SK-N-SH treated with all-trans-retinoic acid at 6 μM for 48 hours (cell line): ENCODE results near the gene TTPAL.

Experiments
- ATAC-seq: fragments of 200-7000 bp; cut with Tn5 transposase; 3 replicates; pipeline ENCODE4 v1.9.1; 2020; ENCODE audit warnings: mild to moderate bottlenecking, moderate library complexity
- BACH2 ChIP-seq: fragments of 250-450 bp; sonication (Bioruptor Pico); IDR thresholded peaks from 2 replicates; pipeline ENCODE4 v1.9.0; 2021; ENCODE audit warnings: mild to moderate bottlenecking, borderline replicate concordance
- CSDC2 ChIP-seq: fragments of 250-450 bp; sonication (Bioruptor Pico); IDR thresholded peaks from 2 replicates; pipeline ENCODE4 v1.5.0; 2020; ENCODE audit warnings: mild to moderate bottlenecking, moderate library complexity
- CSRNP3 ChIP-seq: fragments of 250-450 bp; sonication (Bioruptor Pico); IDR thresholded peaks from 2 replicates; pipeline ENCODE4 v1.5.1; 2021; ENCODE audit warnings: mild to moderate bottlenecking, moderate library complexity
- ESRRG ChIP-seq: fragments of 250-450 bp; sonication (Bioruptor Pico); IDR thresholded peaks from 2 replicates; pipeline ENCODE4 v1.6.1; 2021; ENCODE audit warnings: mild to moderate bottlenecking
- GLIS3 ChIP-seq: fragments of 250-450 bp; sonication (Bioruptor Pico); IDR thresholded peaks from 2 replicates; pipeline ENCODE4 v1.5.0; 2020; ENCODE audit warnings: mild to moderate bottlenecking, moderate library complexity
- ISL1 ChIP-seq: fragments of 250-450 bp; sonication (Bioruptor Pico); IDR thresholded peaks from 2 replicates; pipeline ENCODE4 v2.1.2; 2022; ENCODE audit warnings: mild to moderate bottlenecking, moderate library complexity
- OSR1 ChIP-seq: fragments of 250-450 bp; sonication (Bioruptor Pico); IDR thresholded peaks from 2 replicates; pipeline ENCODE4 v1.8.0; 2022; ENCODE audit warnings: moderate library complexity, mild to moderate bottlenecking, inconsistent platforms
- POU6F1 ChIP-seq: fragments of 250-450 bp; sonication (Bioruptor Pico); IDR thresholded peaks from 2 replicates; pipeline ENCODE4 v1.8.0; 2021; ENCODE audit warnings: low read depth, mild to moderate bottlenecking, moderate library complexity, borderline replicate concordance
- PPARA ChIP-seq: fragments of 250-450 bp; sonication (Bioruptor Pico); IDR thresholded peaks from 2 replicates; pipeline ENCODE4 v1.5.0; 2020; ENCODE audit warnings: mild to moderate bottlenecking, borderline replicate concordance
- RARB ChIP-seq: fragments of 250-450 bp; sonication (Bioruptor Pico); IDR thresholded peaks from 2 replicates; pipeline ENCODE4 v1.8.0; 2021; ENCODE audit warnings: mild to moderate bottlenecking, moderate library complexity
- SNAI2 ChIP-seq: fragments of 250-450 bp; sonication (Bioruptor Pico); IDR thresholded peaks from 2 replicates; pipeline ENCODE4 v1.5.0; 2020; ENCODE audit warnings: mild to moderate bottlenecking, moderate library complexity
- TCF4 ChIP-seq: fragments of 250-450 bp; sonication (Bioruptor Pico); IDR thresholded peaks from 2 replicates; pipeline ENCODE4 v1.8.0; 2021; ENCODE audit warnings: mild to moderate bottlenecking, moderate library complexity, borderline replicate concordance
- ZC3H10 ChIP-seq: fragments of 250-450 bp; sonication (Bioruptor Pico); IDR thresholded peaks from 2 replicates; pipeline ENCODE4 v1.5.1; 2021; ENCODE audit warnings: mild to moderate bottlenecking, moderate library complexity
- ZFP30 ChIP-seq: fragments of 450-650 bp; formaldehyde crosslinking; IDR thresholded peaks from 2 replicates; pipeline ENCODE4 v1.5.0; 2022; ENCODE audit warnings: mild to moderate bottlenecking, moderate library complexity
- ZNF565 ChIP-seq: fragments of 450-650 bp; formaldehyde crosslinking; conservative IDR thresholded peaks from 2 replicates; pipeline ENCODE4 v1.5.0; 2020; ENCODE audit warnings: low read depth, mild to moderate bottlenecking, moderate library complexity
- ZNF70 ChIP-seq: fragments of 450-650 bp; formaldehyde crosslinking; IDR thresholded peaks from 2 replicates; pipeline ENCODE4 v1.5.0; 2020; ENCODE audit warnings: mild to moderate bottlenecking, moderate library complexity
- ZNF8 ChIP-seq: fragments of 450-650 bp; formaldehyde crosslinking; IDR thresholded peaks from 2 replicates; pipeline ENCODE4 v1.5.0; 2020; ENCODE audit warnings: mild to moderate bottlenecking, moderate library complexity
- TF ChIP-seq, protein P1 (sequence below): fragments of 250-450 bp; sonication (Bioruptor Pico); IDR thresholded peaks from 2 replicates; pipeline ENCODE4 v1.5.0; 2020; ENCODE audit warnings: mild to moderate bottlenecking, moderate library complexity
- TF ChIP-seq, protein P2 (sequence below): fragments of 250-450 bp; sonication (Bioruptor Pico); IDR thresholded peaks from 2 replicates; pipeline ENCODE4 v1.5.1; 2020; ENCODE audit warnings: low read depth, mild to moderate bottlenecking, moderate library complexity
- TF ChIP-seq, protein P3 (sequence below): fragments of 250-450 bp; sonication (Bioruptor Pico); IDR thresholded peaks from 2 replicates; pipeline ENCODE4 v1.8.0; 2020; ENCODE audit warnings: mild to moderate bottlenecking, moderate library complexity, borderline replicate concordance

The TTPAL gene

DNA sequence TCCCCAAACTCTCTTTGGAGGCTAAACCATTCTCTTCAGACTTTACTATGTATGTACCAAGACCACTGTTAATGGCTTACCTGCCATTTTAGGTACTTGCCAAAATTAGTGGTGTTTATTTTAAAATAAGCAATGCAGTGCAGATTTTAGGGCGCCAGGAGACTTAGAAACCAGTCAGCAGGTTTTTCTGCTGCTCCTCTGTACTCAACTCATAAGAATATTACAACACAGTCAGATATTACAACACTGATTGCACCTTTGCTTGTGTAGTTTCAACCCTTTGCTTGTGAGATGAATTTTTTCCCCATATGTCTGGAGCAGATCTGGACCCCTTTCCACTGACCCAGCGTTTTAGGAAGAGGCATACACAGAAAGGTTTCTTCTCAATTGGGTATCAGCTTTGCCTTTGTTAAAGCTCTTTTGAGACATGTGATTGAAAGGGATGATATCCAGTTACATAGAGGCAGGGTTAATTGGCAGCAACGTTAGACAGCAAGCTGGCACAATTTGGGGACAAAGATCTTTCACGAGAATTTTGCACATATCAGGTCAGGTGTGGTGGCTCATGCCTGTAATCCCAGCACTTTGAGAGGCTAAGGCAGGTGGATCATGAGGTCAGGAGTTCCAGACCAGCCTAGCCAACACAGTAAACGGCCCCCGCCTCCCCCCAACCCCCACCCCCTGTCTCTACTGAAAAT lies 6.2 kb downstream of the TTPAL start:
- ATAC-seq, result no peak
- TF ChIP-seq, protein P1, sequence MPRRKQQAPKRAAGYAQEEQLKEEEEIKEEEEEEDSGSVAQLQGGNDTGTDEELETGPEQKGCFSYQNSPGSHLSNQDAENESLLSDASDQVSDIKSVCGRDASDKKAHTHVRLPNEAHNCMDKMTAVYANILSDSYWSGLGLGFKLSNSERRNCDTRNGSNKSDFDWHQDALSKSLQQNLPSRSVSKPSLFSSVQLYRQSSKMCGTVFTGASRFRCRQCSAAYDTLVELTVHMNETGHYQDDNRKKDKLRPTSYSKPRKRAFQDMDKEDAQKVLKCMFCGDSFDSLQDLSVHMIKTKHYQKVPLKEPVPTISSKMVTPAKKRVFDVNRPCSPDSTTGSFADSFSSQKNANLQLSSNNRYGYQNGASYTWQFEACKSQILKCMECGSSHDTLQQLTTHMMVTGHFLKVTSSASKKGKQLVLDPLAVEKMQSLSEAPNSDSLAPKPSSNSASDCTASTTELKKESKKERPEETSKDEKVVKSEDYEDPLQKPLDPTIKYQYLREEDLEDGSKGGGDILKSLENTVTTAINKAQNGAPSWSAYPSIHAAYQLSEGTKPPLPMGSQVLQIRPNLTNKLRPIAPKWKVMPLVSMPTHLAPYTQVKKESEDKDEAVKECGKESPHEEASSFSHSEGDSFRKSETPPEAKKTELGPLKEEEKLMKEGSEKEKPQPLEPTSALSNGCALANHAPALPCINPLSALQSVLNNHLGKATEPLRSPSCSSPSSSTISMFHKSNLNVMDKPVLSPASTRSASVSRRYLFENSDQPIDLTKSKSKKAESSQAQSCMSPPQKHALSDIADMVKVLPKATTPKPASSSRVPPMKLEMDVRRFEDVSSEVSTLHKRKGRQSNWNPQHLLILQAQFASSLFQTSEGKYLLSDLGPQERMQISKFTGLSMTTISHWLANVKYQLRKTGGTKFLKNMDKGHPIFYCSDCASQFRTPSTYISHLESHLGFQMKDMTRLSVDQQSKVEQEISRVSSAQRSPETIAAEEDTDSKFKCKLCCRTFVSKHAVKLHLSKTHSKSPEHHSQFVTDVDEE (CRISPR knock-in tag), result no peak
- no peak for TF ChIP-seq TCF4 (CRISPR knock-in tag)
- TF ChIP-seq OSR1, result no peak
- no peak for TF ChIP-seq ZFP30 (CRISPR knock-in tag)

DNA sequence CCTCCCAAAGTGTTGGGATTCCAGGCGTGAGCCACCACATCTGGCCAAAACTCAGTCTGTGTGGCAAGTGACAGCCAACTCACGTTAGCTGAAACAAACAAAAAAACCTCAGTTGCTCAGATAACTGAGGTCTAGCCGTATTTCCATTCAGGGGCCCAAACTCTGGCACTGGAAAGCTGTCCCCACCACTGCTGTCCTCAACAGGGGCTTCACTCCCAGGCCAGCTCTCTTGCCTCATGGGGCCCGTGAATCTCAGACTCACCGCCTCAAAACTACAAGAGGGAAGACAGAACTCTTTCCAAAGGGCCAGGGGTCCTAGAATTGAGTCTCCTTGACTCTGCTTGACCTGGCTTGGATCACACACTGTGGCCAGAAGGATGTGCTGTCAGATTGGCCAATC lies 7.4 kb downstream of the TTPAL start:
- ATAC-seq, result no peak
- TF ChIP-seq, protein P2, sequence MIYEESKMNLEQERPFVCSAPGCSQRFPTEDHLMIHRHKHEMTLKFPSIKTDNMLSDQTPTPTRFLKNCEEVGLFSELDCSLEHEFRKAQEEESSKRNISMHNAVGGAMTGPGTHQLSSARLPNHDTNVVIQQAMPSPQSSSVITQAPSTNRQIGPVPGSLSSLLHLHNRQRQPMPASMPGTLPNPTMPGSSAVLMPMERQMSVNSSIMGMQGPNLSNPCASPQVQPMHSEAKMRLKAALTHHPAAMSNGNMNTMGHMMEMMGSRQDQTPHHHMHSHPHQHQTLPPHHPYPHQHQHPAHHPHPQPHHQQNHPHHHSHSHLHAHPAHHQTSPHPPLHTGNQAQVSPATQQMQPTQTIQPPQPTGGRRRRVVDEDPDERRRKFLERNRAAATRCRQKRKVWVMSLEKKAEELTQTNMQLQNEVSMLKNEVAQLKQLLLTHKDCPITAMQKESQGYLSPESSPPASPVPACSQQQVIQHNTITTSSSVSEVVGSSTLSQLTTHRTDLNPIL (CRISPR knock-in tag), result no peak
- TF ChIP-seq, protein P3, sequence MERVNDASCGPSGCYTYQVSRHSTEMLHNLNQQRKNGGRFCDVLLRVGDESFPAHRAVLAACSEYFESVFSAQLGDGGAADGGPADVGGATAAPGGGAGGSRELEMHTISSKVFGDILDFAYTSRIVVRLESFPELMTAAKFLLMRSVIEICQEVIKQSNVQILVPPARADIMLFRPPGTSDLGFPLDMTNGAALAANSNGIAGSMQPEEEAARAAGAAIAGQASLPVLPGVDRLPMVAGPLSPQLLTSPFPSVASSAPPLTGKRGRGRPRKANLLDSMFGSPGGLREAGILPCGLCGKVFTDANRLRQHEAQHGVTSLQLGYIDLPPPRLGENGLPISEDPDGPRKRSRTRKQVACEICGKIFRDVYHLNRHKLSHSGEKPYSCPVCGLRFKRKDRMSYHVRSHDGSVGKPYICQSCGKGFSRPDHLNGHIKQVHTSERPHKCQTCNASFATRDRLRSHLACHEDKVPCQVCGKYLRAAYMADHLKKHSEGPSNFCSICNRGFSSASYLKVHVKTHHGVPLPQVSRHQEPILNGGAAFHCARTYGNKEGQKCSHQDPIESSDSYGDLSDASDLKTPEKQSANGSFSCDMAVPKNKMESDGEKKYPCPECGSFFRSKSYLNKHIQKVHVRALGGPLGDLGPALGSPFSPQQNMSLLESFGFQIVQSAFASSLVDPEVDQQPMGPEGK (CRISPR knock-in tag), result no peak
- TF ChIP-seq ZFP30 (CRISPR knock-in tag) (no peak), ZC3H10 (CRISPR knock-in tag) (no peak), SNAI2 (no peak), ESRRG (no peak), CSRNP3 (CRISPR knock-in tag) (no peak), POU6F1 (CRISPR knock-in tag) (no peak), RARB (no peak), ZNF565 (CRISPR knock-in tag) (no peak), OSR1 (no peak), BACH2 (CRISPR knock-in tag) (no peak), GLIS3 (no peak), ZNF70 (no peak), TCF4 (CRISPR knock-in tag) (no peak), ISL1 (CRISPR knock-in tag) (no peak)

DNA sequence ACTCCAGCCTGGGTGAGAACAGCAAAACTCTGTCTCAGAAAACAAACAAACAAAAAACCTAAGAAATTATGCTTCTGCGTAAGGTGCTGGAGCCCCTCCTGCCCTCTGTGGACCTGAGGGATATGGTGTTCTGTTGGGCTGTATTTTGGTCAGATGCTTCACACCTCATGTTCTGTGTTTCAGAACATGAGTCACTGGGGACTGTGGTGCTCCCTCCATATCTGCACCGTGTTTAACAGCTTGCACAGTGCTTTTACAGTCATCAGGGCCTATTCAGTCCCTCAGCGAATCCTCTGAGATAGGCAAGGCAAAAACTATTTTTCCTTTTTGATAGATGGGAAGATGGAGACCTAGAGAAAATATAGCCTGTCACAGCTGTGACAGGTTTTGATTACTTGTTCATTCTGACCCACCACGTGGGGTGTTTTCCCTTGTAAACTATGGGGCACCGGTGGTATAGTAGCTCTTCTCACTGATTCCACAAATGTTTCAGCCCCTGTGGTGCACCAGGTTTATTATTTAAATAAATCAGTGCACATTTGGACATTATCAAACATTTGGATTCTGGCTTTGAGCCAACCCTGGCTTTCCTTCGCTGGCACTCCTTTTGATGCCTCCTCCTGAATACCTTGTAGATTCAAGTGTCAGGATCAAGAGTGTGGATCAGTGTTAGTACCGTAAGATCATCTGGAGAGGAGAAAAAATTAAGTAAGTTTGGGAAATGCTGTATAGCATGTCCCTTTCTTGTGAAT lies 9.6 kb downstream of the TTPAL start:
- ATAC-seq, result peak; percentile 23; the same call in 1 of the 3 replicates
- TF ChIP-seq ZC3H10 (CRISPR knock-in tag) (no peak), TCF4 (CRISPR knock-in tag) (no peak), CSDC2 (CRISPR knock-in tag) (no peak), ZNF8 (CRISPR knock-in tag) (no peak), CSRNP3 (CRISPR knock-in tag) (no peak), PPARA (CRISPR knock-in tag) (no peak), ZFP30 (CRISPR knock-in tag) (no peak), SNAI2 (no peak)
- TF ChIP-seq, protein P2 (CRISPR knock-in tag), result no peak
- TF ChIP-seq, protein P3 (CRISPR knock-in tag), result no peak
